ENCODE results near the gene MPP2. TPM values are rescaled to one million over a fixed set of nuclear protein-coding genes. Genes with fewer than 3 reads are reported as not detected.

MPP2 gene
- total RNA-seq, 2 experiments from 2014 or later, result 0.16 to 0.67 TPM

DNA sequence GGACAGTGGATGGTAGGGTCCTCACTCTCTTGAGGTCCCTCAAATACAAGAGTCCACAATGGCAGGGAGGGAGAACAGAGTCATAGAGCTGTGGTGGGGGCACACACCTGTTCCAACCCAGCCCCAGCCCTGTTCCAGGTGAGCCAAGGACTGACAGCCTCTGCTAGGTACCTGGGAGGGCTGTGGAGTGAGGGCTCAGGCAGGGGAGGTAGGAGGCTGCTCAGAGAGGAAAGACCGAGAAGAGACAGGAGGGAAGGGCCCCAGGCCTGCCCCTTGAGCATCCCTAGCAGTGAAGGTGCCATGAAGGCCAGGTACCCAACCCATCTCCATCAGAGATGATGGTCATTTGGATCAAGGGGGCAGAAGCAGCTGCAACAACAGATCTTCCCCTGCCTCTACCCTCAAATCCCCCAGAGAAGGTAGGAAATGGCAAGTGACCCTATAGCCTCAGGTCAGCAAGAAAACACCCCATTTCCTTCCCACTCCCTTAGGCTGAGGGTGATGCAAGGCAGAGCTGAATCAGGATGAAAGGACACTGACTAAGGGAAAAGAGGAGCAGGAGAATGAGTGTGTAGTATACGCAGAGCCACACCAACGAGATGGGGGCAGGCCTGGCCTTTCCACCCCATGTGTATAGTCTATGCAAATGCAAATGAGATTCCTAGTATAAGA is 31.7 kb downstream of the MPP2 start:
- no TSS peak for BruUV-seq (replicated peaks)
- H4K20me1 ChIP-seq (ENCODE audit: insufficient read depth, low read length), result no peaks in the 10 kb centered on the region
- no peak overlapping the region for H3K27ac ChIP-seq (ENCODE audit: low read depth, low read length, poor library complexity, severe bottlenecking)
- ChIA-PET POLR2A (no interaction called here), CTCF (ENCODE audit: unreplicated experiment) (no interaction called here)
- no peak overlapping the region for H2AFZ ChIP-seq (ENCODE audit: low read length)
- H3K4me2 ChIP-seq (ENCODE audit: low read length), result no peak overlapping the region
- no peaks in the 10 kb centered on the region for H3K4me1 ChIP-seq (ENCODE audit: insufficient read depth, low read length, poor library complexity, severe bottlenecking)
- intact Hi-C loops (cut with micrococcal nuclease; ENCODE audit: unreplicated experiment), result no loop called here
- no peaks in the 10 kb centered on the region for H3K36me3 ChIP-seq (ENCODE audit: insufficient read depth, low read length)
- H3K9me2 ChIP-seq (ENCODE audit: insufficient read depth, low read length), result no peaks in the 10 kb centered on the region
- no peak for DNase-seq (ENCODE audit: low spot score)
- no peaks in the 10 kb centered on the region for H3K79me2 ChIP-seq (ENCODE audit: insufficient read depth, low read depth, low read length)
- no peak overlapping the region for H3K4me3 ChIP-seq (ENCODE audit: low read depth, low read length, poor library complexity, severe bottlenecking)
- TF ChIP-seq EZH2phosphoT487 (IDR thresholded peaks at IDR 0.05; ENCODE audit: borderline replicate concordance, low read depth, low read length), result no peak
- TF ChIP-seq, protein P1, sequence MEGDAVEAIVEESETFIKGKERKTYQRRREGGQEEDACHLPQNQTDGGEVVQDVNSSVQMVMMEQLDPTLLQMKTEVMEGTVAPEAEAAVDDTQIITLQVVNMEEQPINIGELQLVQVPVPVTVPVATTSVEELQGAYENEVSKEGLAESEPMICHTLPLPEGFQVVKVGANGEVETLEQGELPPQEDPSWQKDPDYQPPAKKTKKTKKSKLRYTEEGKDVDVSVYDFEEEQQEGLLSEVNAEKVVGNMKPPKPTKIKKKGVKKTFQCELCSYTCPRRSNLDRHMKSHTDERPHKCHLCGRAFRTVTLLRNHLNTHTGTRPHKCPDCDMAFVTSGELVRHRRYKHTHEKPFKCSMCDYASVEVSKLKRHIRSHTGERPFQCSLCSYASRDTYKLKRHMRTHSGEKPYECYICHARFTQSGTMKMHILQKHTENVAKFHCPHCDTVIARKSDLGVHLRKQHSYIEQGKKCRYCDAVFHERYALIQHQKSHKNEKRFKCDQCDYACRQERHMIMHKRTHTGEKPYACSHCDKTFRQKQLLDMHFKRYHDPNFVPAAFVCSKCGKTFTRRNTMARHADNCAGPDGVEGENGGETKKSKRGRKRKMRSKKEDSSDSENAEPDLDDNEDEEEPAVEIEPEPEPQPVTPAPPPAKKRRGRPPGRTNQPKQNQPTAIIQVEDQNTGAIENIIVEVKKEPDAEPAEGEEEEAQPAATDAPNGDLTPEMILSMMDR (conservative IDR thresholded peaks at IDR 0.05; ENCODE audit: low read length), result no peak
- H3K9me3 ChIP-seq (ENCODE audit: low read length), result no peaks in the 10 kb centered on the region

DNA sequence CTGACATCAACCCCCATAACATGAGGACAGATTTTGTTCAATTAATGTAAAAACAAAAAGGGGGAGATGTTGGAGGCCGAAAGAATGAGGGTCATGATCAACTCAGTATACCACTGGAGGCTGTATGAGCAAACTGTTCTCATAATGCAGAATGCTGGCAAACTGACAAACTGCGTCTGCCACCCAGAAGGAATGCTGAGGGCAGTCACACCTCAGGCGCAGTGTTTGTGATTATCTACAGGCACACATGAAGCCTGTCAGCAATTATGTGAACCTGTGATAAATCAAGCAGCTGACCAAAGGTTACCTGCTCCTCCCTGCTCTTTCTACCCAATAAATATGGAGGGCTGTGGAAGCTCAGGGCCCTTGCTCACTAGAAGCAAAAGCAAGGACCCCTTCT is 33.0 kb downstream of the MPP2 start:
- H3K4me1 ChIP-seq (ENCODE audit: insufficient read depth, low read length, poor library complexity, severe bottlenecking), result no peaks in the 10 kb centered on the region
- H4K20me1 ChIP-seq (ENCODE audit: insufficient read depth, low read length), result no peaks in the 10 kb centered on the region
- H3K4me3 ChIP-seq (ENCODE audit: low read depth, low read length, poor library complexity, severe bottlenecking), result no peak overlapping the region
- ChIA-PET POLR2A (no interaction called here), CTCF (ENCODE audit: unreplicated experiment) (no interaction called here)
- no peak for DNase-seq (ENCODE audit: low spot score)
- no peaks in the 10 kb centered on the region for H3K9me3 ChIP-seq (ENCODE audit: low read length)
- H3K4me2 ChIP-seq (ENCODE audit: low read length), result no peak overlapping the region
- no peaks in the 10 kb centered on the region for H3K9me2 ChIP-seq (ENCODE audit: insufficient read depth, low read length)
- intact Hi-C loops (cut with micrococcal nuclease; ENCODE audit: unreplicated experiment), result no loop called here
- H3K36me3 ChIP-seq (ENCODE audit: insufficient read depth, low read length), result no peaks in the 10 kb centered on the region
- H2AFZ ChIP-seq (ENCODE audit: low read length), result no peak overlapping the region
- H3K27ac ChIP-seq (ENCODE audit: low read depth, low read length, poor library complexity, severe bottlenecking), result no peak overlapping the region
- BruUV-seq (replicated peaks), result no TSS peak
- H3K79me2 ChIP-seq (ENCODE audit: insufficient read depth, low read depth, low read length), result no peaks in the 10 kb centered on the region
- no peak for TF ChIP-seq EZH2phosphoT487 (IDR thresholded peaks at IDR 0.05; ENCODE audit: borderline replicate concordance, low read depth, low read length)
- TF ChIP-seq, protein P1 (conservative IDR thresholded peaks at IDR 0.05; ENCODE audit: low read length), result no peak

DNA sequence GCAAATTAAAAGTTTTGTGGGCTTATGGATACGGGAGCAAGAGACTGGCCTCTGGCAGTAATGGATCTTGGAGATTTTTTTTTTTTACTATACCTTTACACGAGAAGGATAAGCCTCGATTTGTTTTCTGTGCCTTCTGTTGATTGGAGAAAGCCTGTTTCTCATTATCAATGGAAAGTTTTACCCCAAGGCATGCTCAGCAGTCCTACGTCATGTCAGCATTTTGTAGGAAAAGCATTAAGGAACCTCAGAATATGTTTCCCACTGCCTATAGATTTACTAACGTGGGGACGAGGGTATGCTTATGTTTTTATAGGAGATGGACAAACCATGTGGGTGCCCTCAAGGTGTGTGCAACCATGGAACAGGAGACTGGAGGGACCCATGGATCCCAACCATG is 33.5 kb downstream of the MPP2 start:
- Histone ChIP-seq H2AFZ (ENCODE audit: low read length) (no peak overlapping the region), H3K79me2 (ENCODE audit: insufficient read depth, low read depth, low read length) (no peaks in the 10 kb centered on the region), H3K4me3 (ENCODE audit: low read depth, low read length, poor library complexity, severe bottlenecking) (no peak overlapping the region), H3K4me1 (ENCODE audit: insufficient read depth, low read length, poor library complexity, severe bottlenecking) (no peaks in the 10 kb centered on the region), H3K9me3 (ENCODE audit: low read length) (no peaks in the 10 kb centered on the region), H4K20me1 (ENCODE audit: insufficient read depth, low read length) (no peaks in the 10 kb centered on the region), H3K4me2 (ENCODE audit: low read length) (no peak overlapping the region), H3K36me3 (ENCODE audit: insufficient read depth, low read length) (no peaks in the 10 kb centered on the region), H3K27ac (ENCODE audit: low read depth, low read length, poor library complexity, severe bottlenecking) (no peak overlapping the region), H3K9me2 (ENCODE audit: insufficient read depth, low read length) (no peaks in the 10 kb centered on the region)
- DNase-seq (ENCODE audit: low spot score), result no peak
- no peak for TF ChIP-seq EZH2phosphoT487 (IDR thresholded peaks at IDR 0.05; ENCODE audit: borderline replicate concordance, low read depth, low read length)
- TF ChIP-seq, protein P1 (conservative IDR thresholded peaks at IDR 0.05; ENCODE audit: low read length), result no peak
- CTCF ChIA-PET (ENCODE audit: unreplicated experiment), result no interaction called here
- BruUV-seq (replicated peaks), result no TSS peak
- POLR2A ChIA-PET, result no interaction called here
- intact Hi-C loops (cut with micrococcal nuclease; ENCODE audit: unreplicated experiment), result no loop called here
